ENCODE measurements around the gene SLC18A2. TPM values are rescaled to one million over a fixed set of nuclear protein-coding genes. Genes with fewer than 3 reads are reported as not detected.
A peak's percentile ranks its signal among the peaks of the same experiment; 100 is the strongest.

The SLC18A2 gene
- total and polyA plus RNA-seq, 2 of the 8 experiments (the other 6 are each of a cell fraction or from before 2014, with no cell fraction given), result 6.5 to 7.0 TPM

DNA sequence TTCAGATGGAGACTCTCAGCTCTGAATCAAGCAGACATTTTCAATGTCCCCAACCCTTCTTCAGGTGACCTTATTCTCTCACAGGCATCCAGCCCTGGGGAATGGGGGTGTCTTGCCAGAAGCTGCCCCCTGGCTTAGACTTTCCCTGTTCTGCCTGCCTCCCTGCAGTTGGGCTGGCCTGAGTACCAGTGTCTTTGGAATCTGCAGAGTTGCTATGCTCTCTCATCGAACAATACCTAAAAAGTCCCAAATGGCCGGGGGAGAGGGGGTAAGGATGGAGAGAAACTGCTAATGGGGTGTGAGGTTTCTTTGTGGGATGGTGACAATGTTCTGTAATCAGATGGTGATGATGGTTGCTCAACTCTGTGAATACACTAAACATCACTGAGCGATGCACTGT lies 20.6 kb downstream of the SLC18A2 start:
- Histone ChIP-seq H3K4me1 (replicated peaks in 1 of 4; ENCODE audit: control insufficient read depth in 3 of 4, insufficient read depth in 4 of 4, low read length in 3 of 4) (peaks cover 0 to 10% (median 5%) of the 10 kb centered on the region in 4 experiments; a peak in 4 of 7 replicates), H4K5ac (ENCODE audit: insufficient read length, low read depth, low read length) (no peak overlapping the region), H3K4ac (replicated peaks; ENCODE audit: insufficient read length, low read depth, low read length) (no peak overlapping the region), H3K27me3 (replicated peaks in 1 of 4; ENCODE audit: control insufficient read depth in 3 of 4, extremely low read depth in 1 of 4, insufficient read depth in 3 of 4, low read length in 3 of 4) (no peaks in the 10 kb centered on the region), H3K79me2 (ENCODE audit: control insufficient read depth in 1 of 2, insufficient read depth in 2 of 2, low read length in 2 of 2) (no peaks in the 10 kb centered on the region), H3K79me1 (ENCODE audit: low read depth, low read length) (no peaks in the 10 kb centered on the region), H2BK20ac (ENCODE audit: low read length) (no peak overlapping the region), H3K4me3 (ENCODE audit: extremely low read depth in 1 of 4, insufficient read depth in 2 of 4, low read depth in 3 of 4, low read length in 4 of 4) (no peak overlapping the region), H3K56ac (replicated peaks; ENCODE audit: insufficient read length, low read depth, low read length) (no peak overlapping the region), H3K23ac (ENCODE audit: insufficient read length) (no peak overlapping the region), H2BK5ac (ENCODE audit: low read depth, low read length) (no peak overlapping the region), H2AFZ (ENCODE audit: low read length) (no peak overlapping the region), H3K23me2 (ENCODE audit: low read depth, low read length) (no peaks in the 10 kb centered on the region; the same call in 1 of the 2 replicates), H3K9ac (replicated peaks in 1 of 4; ENCODE audit: extremely low read depth in 1 of 4, low read depth in 3 of 4, low read length in 3 of 4) (no peak overlapping the region), H4K91ac (replicated peaks; ENCODE audit: insufficient read length, low read length) (no peak overlapping the region), H3K27ac (ENCODE audit: low read depth, low read length) (no peak overlapping the region), H3K9me3 (ENCODE audit: insufficient read depth in 2 of 2, low read depth in 1 of 2, low read length in 1 of 2) (no peaks in the 10 kb centered on the region), H3K4me2 (ENCODE audit: insufficient read depth in 1 of 2, low read depth in 2 of 2, low read length in 2 of 2) (no peak overlapping the region), H4K8ac (ENCODE audit: extremely low read depth, insufficient read depth, low read length) (no peak overlapping the region), H2BK120ac (replicated peaks; ENCODE audit: low read depth, low read length) (no peak overlapping the region), H2AK5ac (ENCODE audit: low read depth, low read length) (no peak overlapping the region), H2BK12ac (ENCODE audit: low read depth, low read length) (no peak overlapping the region), H3K36me3 (ENCODE audit: control insufficient read depth in 2 of 4, insufficient read depth in 4 of 4, low read length in 3 of 4) (no peaks in the 10 kb centered on the region), H3K18ac (ENCODE audit: extremely low read depth, low read length) (no peak overlapping the region), H2BK15ac (ENCODE audit: low read length) (no peak overlapping the region), H3K14ac (ENCODE audit: insufficient read length) (no peak overlapping the region), H4K20me1 (replicated peaks in 1 of 2; ENCODE audit: control insufficient read depth in 1 of 2, insufficient read depth in 2 of 2, low read length in 2 of 2) (no peaks in the 10 kb centered on the region)
- 93% methylated on average over 3 of the region's 3 CpGs; no CpG with 5 or more reads in 1 of the 2 experiments for WGBS, 2 experiments (ENCODE audit: extremely low coverage in 1 of 2, insufficient coverage in 1 of 2, insufficient read length in 1 of 2, insufficient replicate concordance in 2 of 2, low coverage in 1 of 2, low lambda C conversion rate in 2 of 2, missing lambda C conversion rate in 1 of 2)
- FAIRE-seq, result no peak
- TF ChIP-seq CTBP2 (IDR thresholded peaks at IDR 0.05; ENCODE audit: borderline replicate concordance, insufficient read depth, insufficient read length, low read length), result no peak
- TF ChIP-seq EP300 (IDR thresholded peaks at IDR 0.05; ENCODE audit: borderline replicate concordance in 1 of 2, low read depth in 2 of 2, low read length in 2 of 2), result no peak
- TF ChIP-seq POLR2A (IDR thresholded peaks at IDR 0.05; ENCODE audit: control extremely low read depth in 1 of 2, low read depth in 2 of 2, low read length in 2 of 2), result no peak
- no peak for TF ChIP-seq SAP30 (IDR thresholded peaks at IDR 0.05; ENCODE audit: insufficient read depth, insufficient replicate concordance, low read length)
- no peak for TF ChIP-seq RXRA (IDR thresholded peaks at IDR 0.05; ENCODE audit: insufficient read depth, low read depth, low read length)
- no peak for TF ChIP-seq RFX5 (IDR thresholded peaks at IDR 0.05; ENCODE audit: borderline replicate concordance, low read depth, low read length)
- TF ChIP-seq FOSL1 (IDR thresholded peaks at IDR 0.05; ENCODE audit: insufficient read depth, low read depth, low read length), result no peak
- TF ChIP-seq SP1 (IDR thresholded peaks at IDR 0.05; ENCODE audit: low read depth, low read length), result no peak
- ChIA-PET CTCF (ENCODE audit: partially characterized antibody) (interaction anchor here (0.6 to 4.0 kb wide), 7 partner anchors 16 to 574 kb away, joined by 3 to 16 read pairs (median 6); no protein-coding TSS in a partner anchor), POLR2A (ENCODE audit: partially characterized antibody) (no interaction called here)
- DNase-seq (ENCODE audit: low read depth in 1 of 2, low spot score in 2 of 2), result peak in 1 of 2 experiments; percentile 14
